COR-L47 (cell line): Measurements from ENCODE around the gene EPG5.
"Not testable (repeated sequence)": the region's sequence is repeated elsewhere in the genome, so short reads cannot be mapped to it uniquely, and the experiment has no call there.

Experiments used
- DNase-seq: peaks from one replicate; lab custom pipeline; 2025; lab: John Stamatoyannopoulos, UW

Gene EPG5

GRCh38 chr18:45870419-45870818 is 96.7 kb downstream of the EPG5 start:
- DNase-seq: no peak

- no peak for DNase-seq
These were observed 101.7 kb downstream of the EPG5 start for GRCh38 chr18:45865466-45865865.

- no peak for DNase-seq
These were observed 103.0 kb downstream of the EPG5 start for GRCh38 chr18:45864081-45864480.

GRCh38 chr18:45863469-45863868 is 103.7 kb downstream of the EPG5 start:
- DNase-seq: no peak

- DNase-seq: no peak
These were observed 105.2 kb downstream of the EPG5 start for GRCh38 chr18:45861926-45862325.

- DNase-seq: no peak
These were observed 106.2 kb downstream of the EPG5 start for GRCh38 chr18:45860971-45861370.

GRCh38 chr18:45860492-45860891 is 106.6 kb downstream of the EPG5 start:
- no peak for DNase-seq

- DNase-seq: no peak
These were observed 107.8 kb downstream of the EPG5 start for GRCh38 chr18:45859334-45859733.

GRCh38 chr18:45856531-45856930 is 110.6 kb downstream of the EPG5 start:
- DNase-seq: no peak

- no peak for DNase-seq
These were observed 113.0 kb downstream of the EPG5 start for GRCh38 chr18:45854036-45854586.

- no peak for DNase-seq
These were observed 114.5 kb downstream of the EPG5 start for GRCh38 chr18:45852631-45853030.

GRCh38 chr18:45851161-45851925 is 115.8 kb downstream of the EPG5 start:
- no peak for DNase-seq

- DNase-seq: no peak
These were observed 117.1 kb downstream of the EPG5 start for GRCh38 chr18:45850021-45850420.

GRCh38 chr18:45849529-45849928 is 117.6 kb downstream of the EPG5 start:
- no peak for DNase-seq

- not testable (repeated sequence) for DNase-seq
These were observed 118.5 kb downstream of the EPG5 start for GRCh38 chr18:45848643-45849042.

GRCh38 chr18:45847119-45847518 is 120.0 kb downstream of the EPG5 start:
- DNase-seq: no peak

GRCh38 chr18:45845410-45845809 is 121.7 kb downstream of the EPG5 start:
- no peak for DNase-seq

- no peak for DNase-seq
These were observed 122.2 kb downstream of the EPG5 start for GRCh38 chr18:45844938-45845337.

GRCh38 chr18:45843019-45843418 is 124.1 kb downstream of the EPG5 start:
- DNase-seq: no peak

GRCh38 chr18:45841765-45842442 is 125.2 kb downstream of the EPG5 start:
- DNase-seq: no peak

- no peak for DNase-seq
These were observed 125.9 kb downstream of the EPG5 start for GRCh38 chr18:45841060-45841764.
